A549 (cell line): ENCODE data around the gene ALG12.

Experiments used
- BHLHE40 ChIP-seq: IDR thresholded peaks from 2 replicates; pipeline ENCODE4 v1.6.1; 2012; ENCODE audit warnings: low read depth, low read length, inconsistent platforms
- CHD4 ChIP-seq: fragments of 200-600 bp; sonication (generic); IDR thresholded peaks from 2 replicates; pipeline ENCODE4 v1.6.1; 2016; ENCODE audit warnings: antibody characterized with exemption, mild to moderate bottlenecking, borderline replicate concordance
- JUNB ChIP-seq: fragments of >200 bp; sonication (Bioruptor Twin); formaldehyde crosslinking; IDR thresholded peaks from 2 replicates; pipeline ENCODE4 v1.6.1; 2016
- MAZ ChIP-seq: fragments of 150-350 bp; IDR thresholded peaks from 2 replicates; pipeline ENCODE4 v1.6.1; 2014; ENCODE audit warnings: antibody characterized with exemption, low read depth, low read length, borderline replicate concordance
- NFE2L2 ChIP-seq: fragments of 150-350 bp; conservative IDR thresholded peaks from 2 replicates; pipeline ENCODE4 v1.6.1; 2014; ENCODE audit warnings: low read length
- POLR2A ChIP-seq: IDR thresholded peaks from 2 replicates; pipeline ENCODE4 v1.6.1; 2012; ENCODE audit warnings: mild to moderate bottlenecking, low read length
- RAD21 ChIP-seq, 2 experiments: fragments of >200 bp in 1 of 2; sonication (Bioruptor Twin) in 1 of 2; formaldehyde crosslinking in 1 of 2; IDR thresholded peaks in 1 of 2; conservative IDR thresholded peaks in 1 of 2; 2 replicates in 1 of 2; 3 replicates in 1 of 2; pipeline ENCODE4 v1.6.1; 2012 to 2018; ENCODE audit warnings: inconsistent platforms in 1 of 2
- SMC3 ChIP-seq: fragments of >200 bp; sonication (Bioruptor Twin); formaldehyde crosslinking; IDR thresholded peaks from 3 replicates; pipeline ENCODE4 v1.6.1; 2018; ENCODE audit warnings: inconsistent platforms
- TF ChIP-seq, protein P1 (sequence below): fragments of >200 bp; sonication (Bioruptor Twin); formaldehyde crosslinking; IDR thresholded peaks from 3 replicates; pipeline ENCODE4 v1.5.1; 2016
- TF ChIP-seq, protein P2 (sequence below): fragments of 200-600 bp; sonication (generic); IDR thresholded peaks from 2 replicates; pipeline ENCODE4 v1.6.1; 2016; ENCODE audit warnings: antibody characterized with exemption, mild to moderate bottlenecking, moderate library complexity

DNA sequence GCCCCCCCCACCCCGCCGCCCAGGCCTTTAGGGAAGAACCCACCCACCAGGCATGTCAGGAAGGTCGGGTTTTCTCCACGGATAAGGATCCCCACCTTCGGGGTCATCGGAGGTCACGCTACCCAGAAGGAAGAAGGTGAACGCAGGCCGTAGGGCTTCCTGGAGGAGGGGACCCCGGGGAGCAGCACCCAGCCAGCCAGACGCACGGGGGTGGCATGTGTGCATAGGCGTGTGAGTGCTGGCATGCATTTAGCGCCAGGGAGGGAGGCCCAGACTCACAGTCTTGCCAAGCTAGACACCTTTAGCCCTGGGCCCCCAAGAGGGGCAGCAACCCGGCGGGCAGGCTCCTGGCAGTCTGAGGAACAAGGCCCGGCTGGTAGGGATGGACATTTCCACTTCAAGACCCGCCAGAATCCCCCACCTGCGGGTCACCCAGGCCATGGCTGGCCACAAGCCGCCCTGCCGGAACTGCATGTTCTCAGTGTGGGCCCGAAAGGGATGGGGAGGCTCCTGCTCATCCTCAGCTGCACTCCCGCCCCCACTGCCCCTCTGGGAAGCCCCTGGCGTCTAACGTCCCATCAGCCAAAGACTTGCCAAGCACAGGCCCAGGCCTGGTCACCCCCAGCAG, 25.6 kb upstream of the ALG12 start:
- TF ChIP-seq BHLHE40, result no peak
- TF ChIP-seq MAZ, result no peak
- TF ChIP-seq, protein P1, sequence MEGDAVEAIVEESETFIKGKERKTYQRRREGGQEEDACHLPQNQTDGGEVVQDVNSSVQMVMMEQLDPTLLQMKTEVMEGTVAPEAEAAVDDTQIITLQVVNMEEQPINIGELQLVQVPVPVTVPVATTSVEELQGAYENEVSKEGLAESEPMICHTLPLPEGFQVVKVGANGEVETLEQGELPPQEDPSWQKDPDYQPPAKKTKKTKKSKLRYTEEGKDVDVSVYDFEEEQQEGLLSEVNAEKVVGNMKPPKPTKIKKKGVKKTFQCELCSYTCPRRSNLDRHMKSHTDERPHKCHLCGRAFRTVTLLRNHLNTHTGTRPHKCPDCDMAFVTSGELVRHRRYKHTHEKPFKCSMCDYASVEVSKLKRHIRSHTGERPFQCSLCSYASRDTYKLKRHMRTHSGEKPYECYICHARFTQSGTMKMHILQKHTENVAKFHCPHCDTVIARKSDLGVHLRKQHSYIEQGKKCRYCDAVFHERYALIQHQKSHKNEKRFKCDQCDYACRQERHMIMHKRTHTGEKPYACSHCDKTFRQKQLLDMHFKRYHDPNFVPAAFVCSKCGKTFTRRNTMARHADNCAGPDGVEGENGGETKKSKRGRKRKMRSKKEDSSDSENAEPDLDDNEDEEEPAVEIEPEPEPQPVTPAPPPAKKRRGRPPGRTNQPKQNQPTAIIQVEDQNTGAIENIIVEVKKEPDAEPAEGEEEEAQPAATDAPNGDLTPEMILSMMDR, result no peak
- no peak for TF ChIP-seq POLR2A
- TF ChIP-seq, protein P2, sequence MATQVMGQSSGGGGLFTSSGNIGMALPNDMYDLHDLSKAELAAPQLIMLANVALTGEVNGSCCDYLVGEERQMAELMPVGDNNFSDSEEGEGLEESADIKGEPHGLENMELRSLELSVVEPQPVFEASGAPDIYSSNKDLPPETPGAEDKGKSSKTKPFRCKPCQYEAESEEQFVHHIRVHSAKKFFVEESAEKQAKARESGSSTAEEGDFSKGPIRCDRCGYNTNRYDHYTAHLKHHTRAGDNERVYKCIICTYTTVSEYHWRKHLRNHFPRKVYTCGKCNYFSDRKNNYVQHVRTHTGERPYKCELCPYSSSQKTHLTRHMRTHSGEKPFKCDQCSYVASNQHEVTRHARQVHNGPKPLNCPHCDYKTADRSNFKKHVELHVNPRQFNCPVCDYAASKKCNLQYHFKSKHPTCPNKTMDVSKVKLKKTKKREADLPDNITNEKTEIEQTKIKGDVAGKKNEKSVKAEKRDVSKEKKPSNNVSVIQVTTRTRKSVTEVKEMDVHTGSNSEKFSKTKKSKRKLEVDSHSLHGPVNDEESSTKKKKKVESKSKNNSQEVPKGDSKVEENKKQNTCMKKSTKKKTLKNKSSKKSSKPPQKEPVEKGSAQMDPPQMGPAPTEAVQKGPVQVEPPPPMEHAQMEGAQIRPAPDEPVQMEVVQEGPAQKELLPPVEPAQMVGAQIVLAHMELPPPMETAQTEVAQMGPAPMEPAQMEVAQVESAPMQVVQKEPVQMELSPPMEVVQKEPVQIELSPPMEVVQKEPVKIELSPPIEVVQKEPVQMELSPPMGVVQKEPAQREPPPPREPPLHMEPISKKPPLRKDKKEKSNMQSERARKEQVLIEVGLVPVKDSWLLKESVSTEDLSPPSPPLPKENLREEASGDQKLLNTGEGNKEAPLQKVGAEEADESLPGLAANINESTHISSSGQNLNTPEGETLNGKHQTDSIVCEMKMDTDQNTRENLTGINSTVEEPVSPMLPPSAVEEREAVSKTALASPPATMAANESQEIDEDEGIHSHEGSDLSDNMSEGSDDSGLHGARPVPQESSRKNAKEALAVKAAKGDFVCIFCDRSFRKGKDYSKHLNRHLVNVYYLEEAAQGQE, result no peak
- no peak for TF ChIP-seq NFE2L2
- TF ChIP-seq JUNB, result no peak
- no peak for TF ChIP-seq RAD21 (conservative IDR thresholded peaks at IDR 0.05 in 1 of 2, IDR thresholded peaks at IDR 0.05 in 1 of 2)
- TF ChIP-seq CHD4, result no peak
- no peak for TF ChIP-seq SMC3
